GM19240 (cell line): ENCODE measurements around the gene MS4A2.
"Not testable (repeated sequence)": the region's sequence is repeated elsewhere in the genome, so short reads cannot be mapped to it uniquely, and the experiment has no call there.

Experiments used
- DNase-seq: peaks from one replicate; pipeline ENCODE4 v3.0.0; 2011; ENCODE audit warnings: low spot score; ENCODE audit not compliant: insufficient read length

Gene MS4A2

DNA sequence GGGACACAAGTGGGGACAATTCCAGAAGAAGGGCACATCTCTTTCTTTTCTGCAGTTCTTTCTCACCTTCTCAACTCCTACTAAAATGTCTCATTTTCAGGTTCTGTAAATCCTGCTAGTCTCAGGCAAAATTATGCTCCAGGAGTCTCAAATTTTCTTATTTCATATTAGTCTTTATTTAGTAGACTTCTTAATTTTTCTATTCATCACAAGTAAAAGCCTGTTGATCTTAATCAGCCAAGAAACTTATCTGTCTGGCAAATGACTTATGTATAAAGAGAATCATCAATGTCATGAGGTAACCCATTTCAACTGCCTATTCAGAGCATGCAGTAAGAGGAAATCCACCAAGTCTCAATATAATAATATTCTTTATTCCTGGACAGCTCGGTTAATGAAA is at the start of gene MS4A2:
TSS of gene MS4A2 (plus strand) at position 301 of the 400 bp plus-strand sequence. CDS start 102 bp downstream, outside the sequence.
- DNase-seq: no peak

- no peak for DNase-seq
These were observed 48.4 kb upstream of the MS4A2 start, which contains the start of gene OOSP2 for GRCh38 chr11:60040109-60040508. OOSP2 (plus strand) TSS chr11:60040409; CDS start chr11:60040460, 51 bp downstream.

GRCh38 chr11:60050422-60050821 is 38.0 kb upstream of the MS4A2 start:
- not testable (repeated sequence) for DNase-seq

GRCh38 chr11:60050839-60051238 is 37.6 kb upstream of the MS4A2 start:
- not testable (repeated sequence) for DNase-seq

- DNase-seq: no peak
These were observed 32.0 kb upstream of the MS4A2 start, which contains the start of gene MS4A3 for GRCh38 chr11:60056349-60056969. MS4A3 (plus strand) TSS chr11:60056665; CDS start chr11:60061161, 4,496 bp downstream.

GRCh38 chr11:60059052-60059451 is 29.4 kb upstream of the MS4A2 start:
- no peak for DNase-seq

DNA sequence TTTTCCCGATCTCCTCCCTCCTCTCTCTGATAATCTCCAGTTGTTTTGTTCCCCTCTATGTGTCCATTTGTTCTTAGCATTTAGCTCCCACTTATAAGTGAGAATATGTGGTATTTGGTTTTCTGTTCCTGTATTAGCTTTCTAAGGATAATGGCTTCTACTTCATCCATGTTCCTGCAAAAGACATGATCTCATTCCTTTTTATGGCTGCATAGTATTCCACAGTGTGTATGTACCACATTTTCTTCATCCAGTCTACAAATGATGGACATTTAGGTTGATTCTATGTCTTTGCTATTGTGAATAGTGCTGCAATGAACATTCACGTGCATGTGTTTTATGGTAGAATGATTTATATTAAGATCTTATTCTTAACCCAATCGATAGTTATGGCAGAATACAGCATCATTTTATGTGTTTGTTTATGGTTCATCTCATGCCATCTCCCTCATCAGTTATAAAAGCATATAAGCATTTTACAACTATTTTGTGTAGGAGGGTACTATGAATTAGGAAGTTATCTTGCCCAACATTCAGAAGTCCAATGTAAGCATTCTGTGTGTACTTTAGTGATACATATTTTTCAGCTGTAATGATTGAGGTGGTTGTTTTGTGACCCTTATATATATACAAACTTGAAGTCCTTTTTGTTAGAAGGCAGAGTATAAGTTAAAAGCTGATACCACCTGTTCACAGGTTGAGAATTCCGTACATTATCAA is 28.8 kb upstream of the MS4A2 start:
- no peak for DNase-seq

GRCh38 chr11:60064111-60064510 is 24.4 kb upstream of the MS4A2 start:
- no peak for DNase-seq

- no peak for DNase-seq
These were observed 22.7 kb upstream of the MS4A2 start for GRCh38 chr11:60065801-60066200.

- DNase-seq: no peak
These were observed 19.0 kb upstream of the MS4A2 start for GRCh38 chr11:60069450-60069849.

GRCh38 chr11:60071644-60072043 is 16.8 kb upstream of the MS4A2 start:
- not testable (repeated sequence) for DNase-seq

DNA sequence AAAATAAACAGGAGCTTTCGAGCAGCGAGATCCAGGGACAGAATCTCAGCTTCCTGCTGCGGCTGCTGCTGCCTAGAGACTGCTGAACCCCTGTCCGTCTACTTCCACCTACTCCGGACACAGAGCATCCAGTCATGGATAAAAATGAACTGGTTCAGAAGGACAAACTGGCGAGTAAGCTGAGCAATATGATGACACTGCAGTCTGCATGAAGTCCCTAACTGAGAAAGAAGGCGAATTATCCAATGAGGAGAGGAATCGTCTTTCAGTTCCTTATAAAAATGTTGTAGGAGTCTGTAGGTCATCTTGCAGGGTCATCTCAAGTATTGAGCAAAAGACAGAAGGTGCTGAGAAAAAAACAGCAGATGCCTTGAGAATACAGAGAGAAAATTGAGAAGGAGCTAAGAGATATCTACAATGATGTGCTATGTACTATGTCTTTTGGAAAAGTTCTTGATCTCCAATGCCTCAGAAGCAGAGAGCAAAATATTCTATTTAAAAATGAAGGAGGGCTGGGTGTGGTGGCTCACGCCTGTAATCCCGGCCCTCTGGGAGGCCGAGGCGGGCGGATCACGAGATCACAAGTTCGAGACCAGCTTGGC is 11.1 kb upstream of the MS4A2 start:
- DNase-seq: no peak

DNA sequence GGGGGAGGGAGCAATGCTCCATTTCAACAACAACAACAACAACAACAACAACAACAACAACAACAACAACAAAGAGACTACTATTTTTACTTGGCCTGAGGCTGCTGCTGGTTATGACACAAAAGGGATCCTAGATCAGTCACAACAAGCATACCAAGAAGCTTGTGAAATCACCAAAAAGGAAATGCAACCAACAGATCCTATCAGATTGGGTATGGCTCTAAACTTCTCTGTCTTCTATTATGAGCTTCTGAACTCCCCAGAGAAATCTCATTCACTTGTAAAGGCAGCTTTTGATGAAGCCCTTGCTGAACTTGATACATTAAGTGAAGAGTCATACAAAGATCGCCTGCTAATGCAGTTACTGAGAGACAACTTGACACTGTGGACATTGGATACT is 10.5 kb upstream of the MS4A2 start:
- no peak for DNase-seq

GRCh38 chr11:60078745-60079144 is 9.7 kb upstream of the MS4A2 start:
- no peak for DNase-seq

- no peak for DNase-seq
These were observed 7.9 kb upstream of the MS4A2 start for GRCh38 chr11:60080535-60080934.

GRCh38 chr11:60084631-60085273 is 3.7 kb upstream of the MS4A2 start:
- no peak for DNase-seq

GRCh38 chr11:60085909-60086308 is 2.6 kb upstream of the MS4A2 start:
- no peak for DNase-seq

- DNase-seq: no peak
These were observed 1.2 kb upstream of the MS4A2 start for GRCh38 chr11:60087239-60087638.

GRCh38 chr11:60095477-60096120 is 7.1 kb downstream of the MS4A2 start:
- no peak for DNase-seq

DNA sequence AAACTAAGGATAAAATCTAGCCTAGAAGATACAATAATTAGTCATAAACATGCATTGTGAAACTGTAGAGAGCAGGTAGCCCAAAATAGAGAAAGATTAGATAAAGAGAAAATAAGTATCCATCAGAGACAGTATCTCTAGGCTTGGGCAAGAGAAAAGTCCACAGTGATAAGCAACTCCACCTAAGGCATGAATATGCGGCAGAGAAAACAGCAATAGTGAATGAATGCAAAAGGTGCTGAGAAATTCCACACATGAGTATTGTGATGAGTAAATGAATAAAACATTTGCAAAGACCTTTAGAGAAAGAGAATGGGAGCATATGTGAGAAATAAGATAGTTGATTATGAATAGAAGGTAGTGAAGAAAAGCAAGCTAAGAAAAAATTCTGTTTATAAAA is 8.7 kb downstream of the MS4A2 start:
- no peak for DNase-seq

DNA sequence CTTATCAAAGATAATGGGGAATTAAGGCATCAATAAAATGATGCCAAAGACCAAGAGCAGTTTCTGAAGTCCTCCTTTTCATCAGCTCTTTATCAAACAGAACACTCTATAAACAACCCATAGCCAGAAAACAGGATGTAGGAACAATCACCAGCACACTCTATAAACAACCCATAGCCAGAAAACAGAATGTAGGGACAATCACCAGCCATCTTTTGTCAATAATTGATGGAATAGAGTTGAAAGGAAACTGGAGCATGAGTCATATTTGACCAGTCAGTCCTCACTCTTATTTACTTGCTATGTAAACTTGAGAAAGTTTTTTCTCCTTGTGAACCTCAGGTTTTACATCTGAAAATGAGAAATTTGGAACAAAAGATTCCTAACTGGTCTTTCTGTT is 10.0 kb downstream of the MS4A2 start:
- no peak for DNase-seq
